Transverse colon (tissue), 4 donors: ENCODE measurements around the gene DNAH11. TPM values are rescaled to one million over a fixed set of nuclear protein-coding genes. Genes with fewer than 3 reads are reported as not detected.

ENCODE experiments used
- DNase-seq: peaks from one replicate; pipeline ENCODE4 v3.0.0-alpha.2; 2019
- H3K27ac ChIP-seq, 4 donors: fragments of 200-600 bp; sonication (generic); 2 replicates each; pipeline ENCODE4 v1.5.1; 2016 to 2018; ENCODE audit warnings: inconsistent platforms in 4 of 4
- H3K27me3 ChIP-seq: fragments of 200-600 bp; sonication (generic); 2 replicates; pipeline ENCODE4 v1.5.1; 2017; ENCODE audit warnings: inconsistent platforms
- H3K36me3 ChIP-seq, 4 donors: fragments of 200-600 bp; sonication (generic); 2 replicates each; pipeline ENCODE4 v1.5.1; 2017 to 2019; ENCODE audit warnings: inconsistent platforms in 4 of 4
- H3K4me1 ChIP-seq, 4 donors: fragments of 200-600 bp; sonication (generic); 2 replicates each; pipeline ENCODE4 v1.5.1; 2017 to 2020; ENCODE audit warnings: inconsistent platforms in 4 of 4
- H3K4me3 ChIP-seq, 4 donors: fragments of 200-600 bp; sonication (generic); 1 replicate in 1 of 4; 2 replicates in 3 of 4; pipeline versions ENCODE4 v1.5.1 to v1.6.1; 2017 to 2019; ENCODE audit warnings: inconsistent platforms in 4 of 4
- H3K9me3 ChIP-seq, 2 donors: fragments of 200-600 bp; sonication (generic); 2 replicates each; pipeline ENCODE4 v1.5.1; 2017 to 2019; ENCODE audit warnings: inconsistent platforms in 2 of 2
- EP300 ChIP-seq: sonication (generic); formaldehyde crosslinking; IDR thresholded peaks from one replicate; pipeline ENCODE4 v1.6.1; 2017; ENCODE audit warnings: antibody characterized with exemption, low read depth
- POLR2A ChIP-seq: fragments of 450-650 bp; IDR thresholded peaks from one replicate; pipeline ENCODE4 v1.6.1; 2016; ENCODE audit warnings: antibody characterized with exemption, mild to moderate bottlenecking, moderate library complexity
- POLR2AphosphoS5 ChIP-seq, 3 donors: sonication (generic); formaldehyde crosslinking; IDR thresholded peaks; one replicate each; pipeline ENCODE4 v1.6.1; 2016; ENCODE audit warnings: antibody characterized with exemption in 3 of 3
- WGBS, 2 donors: methylation state at CpG; one replicate each; pipeline ENCODE4 v1.1.5; 2018; ENCODE audit warnings: low coverage in 1 of 2; 5-methylcytosine and 5-hydroxymethylcytosine counted together
- in situ Hi-C, 4 donors: fragments of 200-750 bp; cut with MboI; loops; one replicate each; pipeline versions ENCODE4 v1.15.0 to v1.15.1; 2017; ENCODE audit warnings: low sequenced_read_pairs in 3 of 4, low pct_ligation_motif_present in 1 of 4, low pct_unique_long_range_greater_than_20kb in 1 of 4
- intact Hi-C: fragments of 100-400 bp; cut with DNase I; formaldehyde crosslinking; loops from one replicate; pipeline ENCODE4 v1.15.1; 2023; ENCODE audit warnings: low total_unique reads
- total RNA-seq, 4 donors: library from RNA; depleted of rRNA; stranded (reverse); fragments of >200 nt; gene quantifications; one replicate each; pipeline ENCODE4 v1.1.0, GENCODE V29; 2016
- TF ChIP-seq, protein P1 (sequence below), 5 experiments: fragments of 200-600 bp in 3 of 5; fragments of 450-650 bp in 2 of 5; sonication (generic) in 3 of 5; IDR thresholded peaks; 1 replicate in 2 of 5; 2 replicates in 3 of 5; pipeline ENCODE4 v1.5.1; 2016 to 2017; ENCODE audit warnings: antibody characterized with exemption in 5 of 5, inconsistent platforms in 3 of 5, mild to moderate bottlenecking in 2 of 5, moderate library complexity in 1 of 5

DNAH11 gene
- total RNA-seq, 4 donors from 2014 or later, result under 0.01 to 0.16 TPM; not detected in 2

DNA sequence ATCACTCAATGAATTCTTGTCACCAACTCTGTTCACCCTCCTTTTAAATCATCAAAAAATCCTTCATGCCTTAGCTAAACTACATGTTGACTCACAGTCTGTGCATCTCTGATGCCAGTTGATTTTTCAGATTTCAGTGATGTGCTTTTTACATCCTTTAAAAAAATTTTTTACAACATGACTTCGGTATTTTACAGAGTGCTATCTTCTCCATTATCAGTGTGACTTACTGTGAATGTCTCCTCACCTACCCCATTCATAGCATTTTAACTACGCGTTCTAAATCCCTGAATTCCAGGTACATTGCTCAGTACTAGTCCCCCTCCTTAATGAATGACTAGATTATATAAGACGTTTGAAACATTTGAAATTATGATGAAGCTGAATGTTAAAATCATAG lies 98.7 kb downstream of the DNAH11 start:
- Histone ChIP-seq H3K36me3 (no peaks in the 10 kb centered on the region), H3K4me1 (no peaks in the 10 kb centered on the region), H3K9me3 (no peaks in the 10 kb centered on the region), H3K27ac (no peak overlapping the region), H3K27me3 (no peaks in the 10 kb centered on the region), H3K4me3 (no peak overlapping the region)
- no peak for DNase-seq
- TF ChIP-seq POLR2A (no peak), EP300 (no peak), POLR2AphosphoS5 (IDR thresholded peaks at IDR 0.05) (no peak)
- TF ChIP-seq, protein P1, sequence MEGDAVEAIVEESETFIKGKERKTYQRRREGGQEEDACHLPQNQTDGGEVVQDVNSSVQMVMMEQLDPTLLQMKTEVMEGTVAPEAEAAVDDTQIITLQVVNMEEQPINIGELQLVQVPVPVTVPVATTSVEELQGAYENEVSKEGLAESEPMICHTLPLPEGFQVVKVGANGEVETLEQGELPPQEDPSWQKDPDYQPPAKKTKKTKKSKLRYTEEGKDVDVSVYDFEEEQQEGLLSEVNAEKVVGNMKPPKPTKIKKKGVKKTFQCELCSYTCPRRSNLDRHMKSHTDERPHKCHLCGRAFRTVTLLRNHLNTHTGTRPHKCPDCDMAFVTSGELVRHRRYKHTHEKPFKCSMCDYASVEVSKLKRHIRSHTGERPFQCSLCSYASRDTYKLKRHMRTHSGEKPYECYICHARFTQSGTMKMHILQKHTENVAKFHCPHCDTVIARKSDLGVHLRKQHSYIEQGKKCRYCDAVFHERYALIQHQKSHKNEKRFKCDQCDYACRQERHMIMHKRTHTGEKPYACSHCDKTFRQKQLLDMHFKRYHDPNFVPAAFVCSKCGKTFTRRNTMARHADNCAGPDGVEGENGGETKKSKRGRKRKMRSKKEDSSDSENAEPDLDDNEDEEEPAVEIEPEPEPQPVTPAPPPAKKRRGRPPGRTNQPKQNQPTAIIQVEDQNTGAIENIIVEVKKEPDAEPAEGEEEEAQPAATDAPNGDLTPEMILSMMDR (IDR thresholded peaks at IDR 0.05), result no peak
- 69 to 81% methylated on average over 4 of the region's 4 CpGs for WGBS, 2 donors
- intact Hi-C loops (no loop called here), in situ Hi-C loops (no loop called here)

- in situ Hi-C loops, result no loop called here
Observed at GRCh38 chr7:21642422-21642821, 99.6 kb downstream of the DNAH11 start.

GRCh38 chr7:21651697-21652096 lies 108.9 kb downstream of the DNAH11 start:
- DNase-seq, result no peak
- no peaks in the 10 kb centered on the region for H3K4me1 ChIP-seq
- intact Hi-C loops, result no loop called here
- WGBS, 2 donors, result 38 to 57% methylated on average over 1 of the region's 1 CpG
- no peak overlapping the region for H3K27ac ChIP-seq
- H3K4me3 ChIP-seq, result no peak overlapping the region
- TF ChIP-seq, protein P1 (IDR thresholded peaks at IDR 0.05), result no peak
- TF ChIP-seq POLR2A (no peak), EP300 (no peak), POLR2AphosphoS5 (IDR thresholded peaks at IDR 0.05) (no peak)
- H3K9me3 ChIP-seq, result no peaks in the 10 kb centered on the region
- no peaks in the 10 kb centered on the region for H3K36me3 ChIP-seq
- in situ Hi-C loops, result no loop called here
- no peaks in the 10 kb centered on the region for H3K27me3 ChIP-seq

More at GRCh38 chr7:21642422-21642821, 99.6 kb downstream of the DNAH11 start:
- Histone ChIP-seq H3K9me3 (no peaks in the 10 kb centered on the region), H3K27ac (no peak overlapping the region), H3K36me3 (no peaks in the 10 kb centered on the region), H3K27me3 (no peaks in the 10 kb centered on the region), H3K4me1 (no peaks in the 10 kb centered on the region), H3K4me3 (no peak overlapping the region)
- WGBS, 2 donors, result 59 to 70% methylated on average over 3 to 4 of the region's 4 CpGs
- DNase-seq, result no peak
- intact Hi-C loops, result no loop called here
- TF ChIP-seq, protein P1 (IDR thresholded peaks at IDR 0.05), result no peak
- no peak for TF ChIP-seq POLR2AphosphoS5 (IDR thresholded peaks at IDR 0.05)
- TF ChIP-seq POLR2A, result no peak
- TF ChIP-seq EP300, result no peak

- Histone ChIP-seq H3K9me3 (no peaks in the 10 kb centered on the region), H3K27me3 (no peaks in the 10 kb centered on the region), H3K27ac (no peak overlapping the region), H3K4me1 (no peaks in the 10 kb centered on the region), H3K36me3 (no peaks in the 10 kb centered on the region), H3K4me3 (no peak overlapping the region)
- 91 to 94% methylated on average over 4 of the region's 4 CpGs for WGBS, 2 donors
- TF ChIP-seq, protein P1 (IDR thresholded peaks at IDR 0.05), result no peak
- TF ChIP-seq POLR2A, result no peak
- no peak for TF ChIP-seq EP300
- TF ChIP-seq POLR2AphosphoS5 (IDR thresholded peaks at IDR 0.05), result no peak
- intact Hi-C loops, result no loop called here
- in situ Hi-C loops, result no loop called here
- DNase-seq, result no peak
Observed at GRCh38 chr7:21653623-21654022, 110.8 kb downstream of the DNAH11 start.
